ENCODE data around the gene RHOBTB1.

RHOBTB1 gene

DNA sequence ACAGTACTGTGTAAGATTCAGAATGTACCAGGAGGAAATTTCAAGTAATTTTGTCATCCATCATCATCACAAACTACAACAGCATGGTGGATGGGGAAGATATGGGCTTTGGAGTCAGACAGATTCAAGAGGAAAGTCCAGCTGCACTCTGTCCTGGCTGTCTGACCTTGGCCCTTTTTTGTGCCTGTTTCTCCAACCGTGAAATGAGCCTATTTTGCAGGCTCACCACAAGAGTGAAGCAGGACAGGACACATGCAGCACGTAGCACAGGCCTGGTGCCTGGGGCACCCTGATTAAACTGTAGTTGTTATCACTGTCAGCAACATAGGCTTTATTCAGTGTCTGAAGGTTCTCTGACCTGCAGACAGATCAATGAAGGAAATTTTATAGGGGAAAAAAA, 37.6 kb downstream of the RHOBTB1 start:
- no peak for DNase-seq (ENCODE audit: low read depth)
- TF ChIP-seq, protein P1, sequence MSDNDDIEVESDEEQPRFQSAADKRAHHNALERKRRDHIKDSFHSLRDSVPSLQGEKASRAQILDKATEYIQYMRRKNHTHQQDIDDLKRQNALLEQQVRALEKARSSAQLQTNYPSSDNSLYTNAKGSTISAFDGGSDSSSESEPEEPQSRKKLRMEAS (IDR thresholded peaks at IDR 0.05; ENCODE audit: low read depth, low read length), result no peak
- TF ChIP-seq CTCF (IDR thresholded peaks at IDR 0.05; ENCODE audit: low read depth, low read length) (no peak), MYC (IDR thresholded peaks at IDR 0.05; ENCODE audit: low read depth, low read length) (no peak), POLR2A (IDR thresholded peaks at IDR 0.05; ENCODE audit: extremely low read depth, insufficient read length) (no peak)
- H3K4me3 ChIP-seq (ENCODE audit: low read depth, low read length), result no peak overlapping the region

DNA sequence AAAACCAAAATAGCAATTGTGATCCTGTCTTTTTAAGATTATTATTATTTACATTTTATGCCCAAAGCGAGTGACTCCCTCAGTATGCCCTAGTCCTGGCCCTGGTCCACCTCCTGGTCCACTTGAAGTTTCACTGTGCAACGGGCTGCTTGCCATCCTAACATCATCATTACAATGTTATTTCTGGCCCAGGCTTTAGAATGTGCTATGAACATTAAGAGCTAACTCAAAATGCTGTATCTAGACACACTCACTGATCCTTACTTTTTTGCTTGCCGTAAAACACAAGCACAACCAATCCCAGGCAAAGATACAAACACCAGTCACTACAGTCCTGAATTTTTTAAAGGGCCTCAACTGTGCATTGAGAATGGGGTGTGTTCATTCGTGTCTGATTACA, 38.4 kb downstream of the RHOBTB1 start:
- DNase-seq (ENCODE audit: low read depth), result no peak
- no peak for TF ChIP-seq MYC (IDR thresholded peaks at IDR 0.05; ENCODE audit: low read depth, low read length)
- TF ChIP-seq, protein P1 (IDR thresholded peaks at IDR 0.05; ENCODE audit: low read depth, low read length), result no peak
- TF ChIP-seq POLR2A (IDR thresholded peaks at IDR 0.05; ENCODE audit: extremely low read depth, insufficient read length), result no peak
- TF ChIP-seq CTCF (IDR thresholded peaks at IDR 0.05; ENCODE audit: low read depth, low read length), result no peak

GRCh38 chr10:60903096-60903495, 40.9 kb downstream of the RHOBTB1 start:
- H3K4me3 ChIP-seq (ENCODE audit: low read depth, low read length), result no peak overlapping the region
- no peak for DNase-seq (ENCODE audit: low read depth)
- TF ChIP-seq CTCF (IDR thresholded peaks at IDR 0.05; ENCODE audit: low read depth, low read length) (no peak), MYC (IDR thresholded peaks at IDR 0.05; ENCODE audit: low read depth, low read length) (no peak), POLR2A (IDR thresholded peaks at IDR 0.05; ENCODE audit: extremely low read depth, insufficient read length) (no peak)
- TF ChIP-seq, protein P1 (IDR thresholded peaks at IDR 0.05; ENCODE audit: low read depth, low read length), result no peak

More for the DNA sequence above, 38.4 kb downstream of the RHOBTB1 start:
- no peak overlapping the region for H3K4me3 ChIP-seq (ENCODE audit: low read depth, low read length)

DNA sequence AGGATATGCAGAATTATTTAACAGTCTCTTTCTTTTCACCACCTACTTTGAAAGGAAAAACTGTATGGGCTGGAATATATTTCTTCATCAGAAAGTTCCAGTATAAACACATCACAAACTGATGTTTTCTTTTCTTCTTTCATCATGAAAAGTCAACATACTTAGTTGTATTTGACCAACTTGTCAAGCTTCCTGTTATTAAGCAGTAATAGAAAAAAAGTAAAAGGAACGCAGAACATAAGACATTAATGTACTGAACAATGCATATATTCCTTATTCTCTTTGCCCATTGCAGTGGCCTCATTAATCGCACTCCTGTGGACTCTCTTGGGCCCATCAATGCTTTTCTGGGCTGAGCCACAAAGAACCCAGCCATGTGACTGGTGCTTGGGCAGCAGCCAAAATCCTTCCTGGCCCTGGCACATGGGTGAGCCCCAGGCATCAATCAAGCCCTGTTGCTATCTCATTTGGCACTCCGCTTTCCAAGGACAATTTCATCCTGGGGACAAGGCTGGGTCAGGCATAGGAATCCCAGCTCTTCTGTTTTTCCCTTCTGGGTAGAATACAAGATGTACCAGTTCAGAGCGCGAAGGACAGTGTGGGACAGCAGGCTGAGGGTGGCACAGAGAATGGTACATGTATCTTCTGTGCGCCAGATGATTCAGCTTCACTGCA, 42.3 kb downstream of the RHOBTB1 start:
- H3K4me3 ChIP-seq (ENCODE audit: low read depth, low read length), result no peak overlapping the region
- DNase-seq (ENCODE audit: low read depth), result no peak
- TF ChIP-seq MYC (IDR thresholded peaks at IDR 0.05; ENCODE audit: low read depth, low read length) (no peak), CTCF (IDR thresholded peaks at IDR 0.05; ENCODE audit: low read depth, low read length) (no peak)

DNA sequence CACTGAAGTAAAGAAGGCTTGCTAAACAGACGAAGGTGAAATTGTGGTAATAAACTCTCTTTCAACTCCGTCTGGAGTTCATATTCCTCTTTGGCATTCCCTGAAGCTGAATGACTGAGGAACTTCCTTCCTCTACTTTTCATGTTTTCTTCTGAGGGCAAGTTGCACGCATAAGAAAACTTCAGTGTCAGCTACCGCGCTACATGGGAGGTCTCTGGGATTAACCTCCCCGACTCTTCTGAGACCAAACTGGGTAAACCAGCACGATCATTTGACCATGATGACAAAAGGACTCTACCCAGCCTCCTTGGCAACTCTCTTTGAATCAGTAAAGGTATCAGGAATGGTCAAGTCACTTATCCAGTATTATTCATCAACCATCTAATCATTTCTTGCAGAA, 44.7 kb downstream of the RHOBTB1 start:
- no peak for DNase-seq (ENCODE audit: low read depth)
- TF ChIP-seq, protein P1 (IDR thresholded peaks at IDR 0.05; ENCODE audit: low read depth, low read length), result no peak
- TF ChIP-seq POLR2A (IDR thresholded peaks at IDR 0.05; ENCODE audit: extremely low read depth, insufficient read length) (no peak), MYC (IDR thresholded peaks at IDR 0.05; ENCODE audit: low read depth, low read length) (no peak), CTCF (IDR thresholded peaks at IDR 0.05; ENCODE audit: low read depth, low read length) (no peak)

DNA sequence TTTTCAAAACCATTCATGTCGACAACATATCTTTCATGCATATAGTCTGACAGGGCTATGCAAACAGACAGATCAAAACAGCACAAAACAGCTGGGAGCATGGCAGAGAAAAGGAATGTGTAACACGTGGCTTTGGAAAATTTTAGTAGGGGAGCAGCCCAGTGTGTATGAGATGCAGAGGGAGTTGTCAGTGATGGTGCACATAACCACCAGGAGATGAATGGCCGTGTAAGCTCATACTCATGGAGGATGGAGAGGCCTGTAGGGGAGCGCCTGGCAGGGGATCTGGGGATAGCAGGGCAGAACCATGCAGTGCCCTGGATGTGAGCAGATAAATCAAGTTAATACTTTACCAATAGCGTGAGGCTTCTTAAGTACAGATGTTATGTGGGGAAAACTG, 45.7 kb downstream of the RHOBTB1 start:
- no peak for TF ChIP-seq CTCF (IDR thresholded peaks at IDR 0.05; ENCODE audit: low read depth, low read length)
- TF ChIP-seq, protein P1 (IDR thresholded peaks at IDR 0.05; ENCODE audit: low read depth, low read length), result no peak
- TF ChIP-seq POLR2A (IDR thresholded peaks at IDR 0.05; ENCODE audit: extremely low read depth, insufficient read length), result no peak
- no peak for TF ChIP-seq MYC (IDR thresholded peaks at IDR 0.05; ENCODE audit: low read depth, low read length)
- DNase-seq (ENCODE audit: low read depth), result no peak
- no peak overlapping the region for H3K4me3 ChIP-seq (ENCODE audit: low read depth, low read length)

More for the DNA sequence above, 44.7 kb downstream of the RHOBTB1 start:
- no peak overlapping the region for H3K4me3 ChIP-seq (ENCODE audit: low read depth, low read length)
